GM12873 (cell line): ENCODE results near the gene ACBD4.

Experiments used
- TF ChIP-seq, protein P1 (sequence below): IDR thresholded peaks from 2 replicates; pipeline ENCODE4 v1.5.1; 2012; ENCODE audit warnings: low read depth, mild to moderate bottlenecking, moderate library complexity, low read length, control low read depth; ENCODE audit not compliant: insufficient read depth; ENCODE audit errors: missing control alignments

Gene ACBD4

DNA sequence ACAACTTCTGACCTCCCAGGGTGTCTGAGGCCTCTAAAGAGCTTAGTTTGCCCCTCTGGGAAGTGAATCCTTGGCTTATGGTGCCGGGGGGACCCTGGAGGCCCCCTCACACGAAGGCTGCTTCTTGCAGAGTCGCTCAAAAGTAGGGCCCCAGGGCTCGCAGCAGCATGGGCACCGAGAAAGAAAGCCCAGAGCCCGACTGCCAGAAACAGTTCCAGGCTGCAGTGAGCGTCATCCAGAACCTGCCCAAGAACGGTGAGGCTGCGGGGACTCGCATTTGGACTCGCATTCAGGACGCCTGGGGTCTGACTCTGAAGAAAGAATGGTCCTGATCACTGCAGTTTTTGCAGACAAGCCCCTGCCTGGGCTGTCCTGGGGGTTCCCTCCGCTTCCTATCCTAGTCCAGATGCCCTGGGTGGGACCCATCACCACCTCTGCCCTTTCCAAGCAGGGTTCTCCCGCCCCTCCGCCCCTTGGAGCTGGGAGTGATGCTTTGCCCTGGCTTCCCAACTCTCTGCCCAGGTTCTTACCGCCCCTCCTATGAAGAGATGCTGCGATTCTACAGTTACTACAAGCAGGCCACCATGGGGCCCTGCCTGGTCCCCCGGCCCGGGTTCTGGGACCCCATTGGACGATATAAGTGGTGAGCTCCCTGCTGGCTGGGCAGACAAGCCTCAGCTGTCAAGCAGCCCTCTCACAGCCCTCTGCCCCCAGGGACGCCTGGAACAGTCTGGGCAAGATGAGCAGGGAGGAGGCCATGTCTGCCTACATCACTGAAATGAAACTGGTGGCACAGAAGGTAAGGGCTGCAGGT, 698 bp downstream of the ACBD4 start:
- TF ChIP-seq, protein P1, sequence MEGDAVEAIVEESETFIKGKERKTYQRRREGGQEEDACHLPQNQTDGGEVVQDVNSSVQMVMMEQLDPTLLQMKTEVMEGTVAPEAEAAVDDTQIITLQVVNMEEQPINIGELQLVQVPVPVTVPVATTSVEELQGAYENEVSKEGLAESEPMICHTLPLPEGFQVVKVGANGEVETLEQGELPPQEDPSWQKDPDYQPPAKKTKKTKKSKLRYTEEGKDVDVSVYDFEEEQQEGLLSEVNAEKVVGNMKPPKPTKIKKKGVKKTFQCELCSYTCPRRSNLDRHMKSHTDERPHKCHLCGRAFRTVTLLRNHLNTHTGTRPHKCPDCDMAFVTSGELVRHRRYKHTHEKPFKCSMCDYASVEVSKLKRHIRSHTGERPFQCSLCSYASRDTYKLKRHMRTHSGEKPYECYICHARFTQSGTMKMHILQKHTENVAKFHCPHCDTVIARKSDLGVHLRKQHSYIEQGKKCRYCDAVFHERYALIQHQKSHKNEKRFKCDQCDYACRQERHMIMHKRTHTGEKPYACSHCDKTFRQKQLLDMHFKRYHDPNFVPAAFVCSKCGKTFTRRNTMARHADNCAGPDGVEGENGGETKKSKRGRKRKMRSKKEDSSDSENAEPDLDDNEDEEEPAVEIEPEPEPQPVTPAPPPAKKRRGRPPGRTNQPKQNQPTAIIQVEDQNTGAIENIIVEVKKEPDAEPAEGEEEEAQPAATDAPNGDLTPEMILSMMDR = no peak

GRCh38 chr17:45136846-45137560, 1.5 kb downstream of the ACBD4 start:
- TF ChIP-seq, protein P1 = no peak

DNA sequence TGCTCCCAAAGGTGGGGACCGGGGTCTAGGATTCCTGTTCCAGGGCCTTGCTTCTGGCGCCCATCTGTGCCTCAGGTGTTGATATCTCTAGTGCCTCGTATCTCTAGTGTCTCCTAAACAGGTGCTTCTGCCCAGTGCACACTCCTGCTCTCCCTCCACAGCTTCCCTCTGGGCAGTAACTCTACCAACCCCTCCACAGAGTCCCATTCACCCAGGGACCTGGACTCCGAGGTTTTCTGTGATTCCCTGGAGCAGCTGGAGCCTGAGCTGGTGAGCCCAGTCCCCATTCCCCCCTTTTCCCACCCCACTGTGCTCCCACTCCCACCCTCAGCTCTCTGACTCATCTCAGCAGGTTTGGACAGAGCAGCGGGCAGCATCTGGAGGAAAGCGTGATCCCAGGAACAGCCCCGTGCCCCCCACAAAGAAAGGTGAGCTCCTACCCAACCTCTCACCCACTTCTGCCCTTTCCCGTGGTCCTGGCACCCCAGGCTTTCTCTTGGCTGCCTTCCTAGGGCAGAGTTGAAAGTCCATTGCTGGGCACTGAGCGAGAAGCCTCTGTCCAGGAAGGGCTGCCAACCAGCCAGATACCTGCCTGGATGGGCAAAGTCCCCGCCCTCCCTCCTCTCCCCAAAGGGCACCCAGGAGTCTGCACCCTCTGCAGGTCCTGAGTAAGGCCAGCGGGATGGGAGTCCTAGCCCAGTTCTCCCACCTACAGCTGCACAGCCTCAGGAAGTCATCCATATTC, 2.2 kb downstream of the ACBD4 start:
- TF ChIP-seq, protein P1 = no peak

DNA sequence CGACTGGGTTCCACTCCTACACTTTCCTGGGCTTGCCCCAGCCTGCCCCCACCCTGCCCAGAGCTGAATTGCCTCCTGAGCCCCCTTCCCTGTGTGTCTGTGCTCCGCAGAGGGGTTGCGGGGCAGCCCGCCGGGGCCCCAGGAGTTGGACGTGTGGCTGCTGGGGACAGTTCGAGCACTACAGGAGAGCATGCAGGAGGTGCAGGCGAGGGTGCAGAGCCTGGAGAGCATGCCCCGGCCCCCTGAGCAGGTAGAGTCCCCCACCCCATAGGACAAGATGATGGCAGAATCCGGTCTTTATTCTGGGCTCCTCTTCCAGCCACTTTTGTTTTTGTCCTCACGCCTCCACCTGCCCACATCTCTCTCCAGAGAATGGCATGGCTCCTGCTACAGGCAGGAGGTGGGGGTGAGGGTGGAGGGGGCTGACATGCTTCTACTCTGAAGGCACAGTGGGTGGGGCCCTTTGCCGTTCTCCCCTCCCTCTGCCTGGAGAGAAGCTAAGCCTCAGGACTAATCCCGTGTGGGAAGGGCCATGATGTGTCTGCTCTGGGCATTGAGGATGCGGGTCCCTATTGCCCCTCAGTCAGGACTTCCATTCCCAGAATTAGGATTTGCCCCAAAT, 3.5 kb downstream of the ACBD4 start:
- TF ChIP-seq, protein P1 = no peak

DNA sequence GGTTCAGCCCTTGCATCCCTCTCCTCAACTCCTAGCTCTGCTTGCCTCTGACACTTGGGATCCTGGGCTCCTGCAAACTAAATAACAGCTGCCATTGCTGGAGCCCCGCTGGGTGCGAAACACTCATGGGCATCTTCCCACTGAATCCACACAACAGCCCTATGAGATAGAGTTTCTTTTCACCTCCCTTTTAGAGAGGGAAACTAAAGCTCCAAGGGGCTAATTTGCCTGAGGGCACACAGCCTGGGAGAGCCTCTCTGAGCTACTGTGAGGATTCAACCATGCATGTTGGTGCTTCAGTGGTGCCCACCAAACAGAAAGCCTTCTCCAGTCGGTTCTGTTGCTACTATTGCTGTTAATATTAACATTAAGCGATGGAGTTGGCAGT, 4.0 kb downstream of the ACBD4 start:
- TF ChIP-seq, protein P1 = no peak

- TF ChIP-seq, protein P1 = no peak
Measured at GRCh38 chr17:45143094-45143670, 7.7 kb downstream of the ACBD4 start.
